ENCODE results near the gene SLC15A2. TPM values are rescaled to one million over a fixed set of nuclear protein-coding genes. Genes with fewer than 3 reads are reported as not detected.
A peak's percentile ranks its signal among the peaks of the same experiment; 100 is the strongest.
"Not testable (repeated sequence)": the region's sequence is repeated elsewhere in the genome, so short reads cannot be mapped to it uniquely, and the experiment has no call there.

The SLC15A2 gene, protein sequence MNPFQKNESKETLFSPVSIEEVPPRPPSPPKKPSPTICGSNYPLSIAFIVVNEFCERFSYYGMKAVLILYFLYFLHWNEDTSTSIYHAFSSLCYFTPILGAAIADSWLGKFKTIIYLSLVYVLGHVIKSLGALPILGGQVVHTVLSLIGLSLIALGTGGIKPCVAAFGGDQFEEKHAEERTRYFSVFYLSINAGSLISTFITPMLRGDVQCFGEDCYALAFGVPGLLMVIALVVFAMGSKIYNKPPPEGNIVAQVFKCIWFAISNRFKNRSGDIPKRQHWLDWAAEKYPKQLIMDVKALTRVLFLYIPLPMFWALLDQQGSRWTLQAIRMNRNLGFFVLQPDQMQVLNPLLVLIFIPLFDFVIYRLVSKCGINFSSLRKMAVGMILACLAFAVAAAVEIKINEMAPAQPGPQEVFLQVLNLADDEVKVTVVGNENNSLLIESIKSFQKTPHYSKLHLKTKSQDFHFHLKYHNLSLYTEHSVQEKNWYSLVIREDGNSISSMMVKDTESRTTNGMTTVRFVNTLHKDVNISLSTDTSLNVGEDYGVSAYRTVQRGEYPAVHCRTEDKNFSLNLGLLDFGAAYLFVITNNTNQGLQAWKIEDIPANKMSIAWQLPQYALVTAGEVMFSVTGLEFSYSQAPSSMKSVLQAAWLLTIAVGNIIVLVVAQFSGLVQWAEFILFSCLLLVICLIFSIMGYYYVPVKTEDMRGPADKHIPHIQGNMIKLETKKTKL
- 0.08 TPM for polyA plus RNA-seq (2012; ENCODE audit: insufficient read depth, insufficient read length, low read depth)

DNA sequence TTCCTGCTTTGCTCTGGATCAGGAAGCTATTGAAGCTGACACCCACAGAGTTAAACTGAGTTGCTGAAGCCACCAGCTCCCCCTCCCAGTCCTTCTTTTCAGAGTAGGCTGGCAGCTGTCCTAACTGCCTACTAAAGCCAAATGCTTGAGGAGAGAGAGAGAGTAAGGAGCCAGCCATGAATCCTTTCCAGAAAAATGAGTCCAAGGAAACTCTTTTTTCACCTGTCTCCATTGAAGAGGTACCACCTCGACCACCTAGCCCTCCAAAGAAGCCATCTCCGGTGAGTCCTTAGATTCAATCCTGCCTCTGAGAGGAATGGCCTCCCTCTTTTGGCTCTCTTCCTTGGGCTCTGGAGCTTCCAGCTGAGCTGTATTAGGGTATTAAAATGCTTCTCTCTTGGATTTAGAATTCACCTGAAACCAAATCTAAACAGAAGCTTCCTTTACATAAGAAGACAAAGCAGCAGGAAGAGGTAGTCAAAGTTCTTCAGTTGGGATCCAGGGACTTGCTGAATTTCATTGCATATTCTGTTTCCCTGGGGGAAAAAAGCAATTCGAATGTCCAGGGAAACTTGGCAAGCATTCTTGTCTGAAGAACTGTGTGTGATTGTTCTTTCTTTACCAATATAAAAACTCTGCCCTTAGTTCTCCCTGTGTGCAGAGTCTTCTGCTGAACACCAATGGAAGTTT lies at the start of gene SLC15A2:
TSS of gene SLC15A2 (plus strand) at position 101 of the 690 bp plus-strand sequence. CDS start at position 177, 76 bp downstream.
- no peaks in the 10 kb centered on the region for H3K4me1 ChIP-seq
- H3K36me3 ChIP-seq, result no peaks in the 10 kb centered on the region
- TF ChIP-seq, protein P1, sequence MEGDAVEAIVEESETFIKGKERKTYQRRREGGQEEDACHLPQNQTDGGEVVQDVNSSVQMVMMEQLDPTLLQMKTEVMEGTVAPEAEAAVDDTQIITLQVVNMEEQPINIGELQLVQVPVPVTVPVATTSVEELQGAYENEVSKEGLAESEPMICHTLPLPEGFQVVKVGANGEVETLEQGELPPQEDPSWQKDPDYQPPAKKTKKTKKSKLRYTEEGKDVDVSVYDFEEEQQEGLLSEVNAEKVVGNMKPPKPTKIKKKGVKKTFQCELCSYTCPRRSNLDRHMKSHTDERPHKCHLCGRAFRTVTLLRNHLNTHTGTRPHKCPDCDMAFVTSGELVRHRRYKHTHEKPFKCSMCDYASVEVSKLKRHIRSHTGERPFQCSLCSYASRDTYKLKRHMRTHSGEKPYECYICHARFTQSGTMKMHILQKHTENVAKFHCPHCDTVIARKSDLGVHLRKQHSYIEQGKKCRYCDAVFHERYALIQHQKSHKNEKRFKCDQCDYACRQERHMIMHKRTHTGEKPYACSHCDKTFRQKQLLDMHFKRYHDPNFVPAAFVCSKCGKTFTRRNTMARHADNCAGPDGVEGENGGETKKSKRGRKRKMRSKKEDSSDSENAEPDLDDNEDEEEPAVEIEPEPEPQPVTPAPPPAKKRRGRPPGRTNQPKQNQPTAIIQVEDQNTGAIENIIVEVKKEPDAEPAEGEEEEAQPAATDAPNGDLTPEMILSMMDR (IDR thresholded peaks at IDR 0.05; ENCODE audit: low read depth, low read length), result no peak
- no peaks in the 10 kb centered on the region for H3K9me3 ChIP-seq
- peaks cover 10% of the 10 kb centered on the region for H3K27me3 ChIP-seq
- H3K4me3 ChIP-seq (ENCODE audit: low read depth, low read length), result no peak within 1 kb of the TSS
- DNase-seq, result no peak

DNA sequence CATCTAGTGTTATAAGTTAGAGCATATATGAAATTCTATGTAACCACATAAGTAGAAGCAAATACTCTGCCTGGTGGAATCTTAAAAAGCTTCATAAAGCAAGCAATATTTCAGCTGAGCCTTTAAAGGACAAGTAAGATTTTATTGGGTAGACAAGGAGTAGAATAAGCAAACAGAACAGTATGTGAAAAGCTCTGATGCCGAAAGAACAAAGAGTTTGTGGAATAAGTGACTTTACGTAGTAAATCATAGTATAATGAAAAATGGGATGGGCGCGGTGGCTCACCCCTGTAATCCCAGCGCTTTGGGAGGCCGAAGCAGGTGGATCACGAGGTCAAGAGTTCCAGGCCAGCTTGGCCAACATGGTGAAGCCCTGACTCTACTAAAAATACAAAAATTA lies 49.3 kb upstream of the SLC15A2 start:
- peaks cover 6% of the 10 kb centered on the region; the same call in 1 of the 2 replicates for H3K27me3 ChIP-seq
- DNase-seq, result no peak
- no peaks in the 10 kb centered on the region for H3K9me3 ChIP-seq
- TF ChIP-seq, protein P1 (IDR thresholded peaks at IDR 0.05; ENCODE audit: low read depth, low read length), result no peak
- no peak overlapping the region for H3K4me3 ChIP-seq (ENCODE audit: low read depth, low read length)
- H3K36me3 ChIP-seq, result no peaks in the 10 kb centered on the region
- H3K4me1 ChIP-seq, result no peaks in the 10 kb centered on the region

DNA sequence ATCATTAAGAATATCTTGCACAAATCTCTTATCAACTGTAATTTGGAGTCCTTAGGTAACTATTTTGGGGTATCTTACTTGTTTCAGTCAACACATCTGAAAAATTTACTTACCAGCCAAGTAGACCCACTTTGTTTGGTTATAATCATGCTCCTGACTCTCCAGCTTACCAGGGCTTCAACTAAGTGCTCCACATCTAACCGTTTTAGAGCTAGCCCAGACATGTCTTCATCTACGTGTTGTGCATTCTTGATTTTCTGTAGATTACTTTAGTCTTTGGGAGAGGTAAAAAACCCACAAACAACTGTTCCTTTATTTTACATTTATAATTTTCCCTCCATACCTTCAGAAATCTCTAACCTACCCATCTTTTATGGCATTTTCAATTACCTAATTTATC lies 41.9 kb upstream of the SLC15A2 start:
- no peaks in the 10 kb centered on the region for H3K9me3 ChIP-seq
- no peaks in the 10 kb centered on the region for H3K4me1 ChIP-seq
- no peak for DNase-seq
- TF ChIP-seq, protein P1 (IDR thresholded peaks at IDR 0.05; ENCODE audit: low read depth, low read length), result no peak
- H3K27me3 ChIP-seq, result peaks cover 9% of the 10 kb centered on the region
- H3K4me3 ChIP-seq (ENCODE audit: low read depth, low read length), result no peak overlapping the region
- no peaks in the 10 kb centered on the region for H3K36me3 ChIP-seq

DNA sequence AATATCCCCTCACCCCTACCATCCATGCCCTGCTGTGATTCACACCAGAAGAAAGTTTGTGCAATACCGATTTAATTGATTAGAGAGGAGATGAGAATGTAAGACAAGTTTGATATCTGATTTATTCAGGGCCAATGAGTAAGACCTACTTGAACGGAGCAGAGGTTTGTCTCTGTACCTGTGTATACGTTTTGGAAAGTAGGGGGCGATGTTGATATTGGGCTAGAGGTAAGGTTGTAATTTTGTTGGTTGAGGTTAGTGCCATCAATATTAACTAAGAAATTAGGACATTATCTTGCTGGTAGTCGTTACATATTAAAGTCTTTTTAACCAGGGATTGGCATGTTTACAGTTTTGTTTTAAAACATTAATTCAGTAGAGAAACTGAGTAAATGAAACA lies 38.6 kb upstream of the SLC15A2 start:
- H3K36me3 ChIP-seq, result no peaks in the 10 kb centered on the region
- TF ChIP-seq, protein P1 (IDR thresholded peaks at IDR 0.05; ENCODE audit: low read depth, low read length), result peak; percentile 49
- DNase-seq, result no peak

DNA sequence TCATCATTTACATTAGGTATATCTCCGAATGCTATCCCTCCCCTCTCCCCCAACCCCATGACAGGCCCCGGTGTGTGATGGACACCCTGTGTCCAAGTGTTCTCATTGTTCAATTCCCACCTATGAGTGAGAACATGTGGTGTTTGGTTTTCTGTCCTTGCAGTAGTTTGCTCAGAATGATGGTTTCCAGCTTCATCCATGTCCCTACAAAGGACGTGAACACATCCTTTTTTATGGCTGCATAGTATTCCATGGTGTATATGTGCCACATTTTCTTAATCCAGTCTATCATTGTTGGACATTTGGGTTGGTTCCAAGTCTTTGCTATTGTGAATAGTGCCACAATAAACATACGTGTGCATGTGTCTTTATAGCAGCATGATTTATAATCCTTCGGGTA lies 36.4 kb upstream of the SLC15A2 start:
- H3K9me3 ChIP-seq; H3K36me3 ChIP-seq; DNase-seq; H3K4me1 ChIP-seq; H3K4me3 ChIP-seq (ENCODE audit: low read depth, low read length); H3K27me3 ChIP-seq: not testable (repeated sequence)

More for the DNA sequence above, 38.6 kb upstream of the SLC15A2 start:
- Histone ChIP-seq H3K4me3 (ENCODE audit: low read depth, low read length) (no peak overlapping the region), H3K27me3 (peaks cover 9% of the 10 kb centered on the region), H3K9me3 (no peaks in the 10 kb centered on the region), H3K4me1 (no peaks in the 10 kb centered on the region)

DNA sequence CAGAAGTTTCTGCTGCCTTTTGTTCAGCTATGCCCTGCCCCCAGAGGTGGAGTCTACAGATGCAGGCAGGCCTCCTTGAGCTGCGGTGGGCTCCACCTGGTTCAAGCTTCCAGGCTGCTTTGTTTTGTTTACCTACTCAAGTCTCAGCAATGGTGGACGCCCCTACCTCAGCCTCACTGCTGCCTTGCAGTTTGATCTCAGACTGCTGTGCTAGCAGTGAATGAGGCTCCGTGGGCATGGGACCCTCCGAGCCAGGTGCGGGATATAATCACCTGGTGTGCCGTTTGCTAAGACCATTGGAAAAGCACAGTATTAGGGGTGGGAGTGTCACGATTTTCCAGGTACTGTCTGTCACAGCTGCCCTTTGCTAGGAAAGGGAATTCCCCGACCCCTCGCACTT lies 31.0 kb upstream of the SLC15A2 start:
- H3K9me3 ChIP-seq; H3K36me3 ChIP-seq; H3K27me3 ChIP-seq; DNase-seq; H3K4me3 ChIP-seq (ENCODE audit: low read depth, low read length); H3K4me1 ChIP-seq: not testable (repeated sequence)

All from BE2C (cell line).